Measurements from ENCODE around the gene PNMA6E.

Gene PNMA6E

DNA sequence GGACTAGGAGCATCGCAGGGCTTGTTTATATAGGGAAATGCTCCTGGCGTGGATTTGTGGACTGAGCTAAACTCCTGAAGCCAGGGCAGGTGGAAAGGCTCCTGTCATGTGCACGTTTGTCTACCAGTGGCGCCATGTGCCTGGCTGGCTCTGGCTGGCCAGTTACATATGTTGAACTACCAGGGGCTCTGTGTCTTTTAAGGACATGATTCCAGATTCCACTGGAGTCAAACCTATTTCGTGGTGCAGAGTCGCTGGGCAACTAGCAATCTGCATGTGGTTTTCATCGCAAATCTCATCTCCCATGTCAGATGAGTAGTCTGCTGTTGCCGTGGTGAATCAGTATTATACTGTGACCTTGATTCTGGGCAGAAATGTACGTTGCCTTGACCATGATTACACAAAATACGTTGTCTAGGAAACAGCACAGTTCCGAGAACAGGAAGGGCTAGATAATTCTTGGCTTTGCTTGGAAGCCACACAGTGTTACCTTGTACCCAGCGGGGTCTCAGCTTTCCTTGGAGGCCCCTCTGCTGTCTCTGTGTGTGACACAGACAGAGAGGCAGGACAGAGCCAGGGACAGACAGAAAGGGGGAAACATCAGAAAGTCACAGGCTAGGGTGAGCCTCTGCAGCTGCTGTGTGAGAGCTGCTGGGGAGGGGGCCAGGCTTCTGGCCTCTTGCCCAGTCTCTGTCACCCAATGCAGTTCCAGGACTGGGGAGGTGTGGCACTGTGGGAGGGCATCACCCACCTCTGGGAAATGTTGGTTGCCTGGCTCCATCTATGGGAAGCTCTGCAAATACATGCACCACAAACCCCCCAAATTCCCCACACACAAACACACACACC lies 19.2 kb downstream of the PNMA6E start:
- ATAC-seq (ENCODE audit: insufficient read depth, low read depth) (peak; percentile 87), DNase-seq (peak; percentile 64)
- H3K36me3 ChIP-seq (ENCODE audit: insufficient read depth, low read length), result no peaks in the 10 kb centered on the region
- no peak overlapping the region for H3K4me2 ChIP-seq (ENCODE audit: insufficient read depth, low read length)
- H4K20me1 ChIP-seq (ENCODE audit: insufficient read depth, low read length), result no peaks in the 10 kb centered on the region
- H3K9me3 ChIP-seq (ENCODE audit: insufficient read depth, low read length, severe bottlenecking), result no peaks in the 10 kb centered on the region
- no peak overlapping the region for H2AFZ ChIP-seq (ENCODE audit: low read depth, low read length)
- no peaks in the 10 kb centered on the region for H3K27me3 ChIP-seq (ENCODE audit: insufficient read depth, low read length, poor library complexity)
- H3K4me1 ChIP-seq (ENCODE audit: insufficient read depth, low read length), result no peaks in the 10 kb centered on the region
- H3K79me2 ChIP-seq (ENCODE audit: insufficient read depth, low read length), result no peaks in the 10 kb centered on the region
- no peak overlapping the region for H3K9ac ChIP-seq (ENCODE audit: low read depth, low read length)
- no peak overlapping the region for H3K27ac ChIP-seq (ENCODE audit: low read length)
- no peak for TF ChIP-seq EZH2 (IDR thresholded peaks at IDR 0.05; ENCODE audit: borderline replicate concordance, low read depth, low read length, severe bottlenecking)
- TF ChIP-seq, protein P1, sequence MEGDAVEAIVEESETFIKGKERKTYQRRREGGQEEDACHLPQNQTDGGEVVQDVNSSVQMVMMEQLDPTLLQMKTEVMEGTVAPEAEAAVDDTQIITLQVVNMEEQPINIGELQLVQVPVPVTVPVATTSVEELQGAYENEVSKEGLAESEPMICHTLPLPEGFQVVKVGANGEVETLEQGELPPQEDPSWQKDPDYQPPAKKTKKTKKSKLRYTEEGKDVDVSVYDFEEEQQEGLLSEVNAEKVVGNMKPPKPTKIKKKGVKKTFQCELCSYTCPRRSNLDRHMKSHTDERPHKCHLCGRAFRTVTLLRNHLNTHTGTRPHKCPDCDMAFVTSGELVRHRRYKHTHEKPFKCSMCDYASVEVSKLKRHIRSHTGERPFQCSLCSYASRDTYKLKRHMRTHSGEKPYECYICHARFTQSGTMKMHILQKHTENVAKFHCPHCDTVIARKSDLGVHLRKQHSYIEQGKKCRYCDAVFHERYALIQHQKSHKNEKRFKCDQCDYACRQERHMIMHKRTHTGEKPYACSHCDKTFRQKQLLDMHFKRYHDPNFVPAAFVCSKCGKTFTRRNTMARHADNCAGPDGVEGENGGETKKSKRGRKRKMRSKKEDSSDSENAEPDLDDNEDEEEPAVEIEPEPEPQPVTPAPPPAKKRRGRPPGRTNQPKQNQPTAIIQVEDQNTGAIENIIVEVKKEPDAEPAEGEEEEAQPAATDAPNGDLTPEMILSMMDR (IDR thresholded peaks at IDR 0.05; ENCODE audit: borderline replicate concordance, extremely low read depth, low read length, poor library complexity, severe bottlenecking), result peak; percentile 48
- no peak overlapping the region for H3K4me3 ChIP-seq (ENCODE audit: low read depth in 1 of 2, low read length in 2 of 2)

- no peak overlapping the region for H2AFZ ChIP-seq (ENCODE audit: low read depth, low read length)
- H3K9me3 ChIP-seq (ENCODE audit: insufficient read depth, low read length, severe bottlenecking), result no peaks in the 10 kb centered on the region
- no peaks in the 10 kb centered on the region for H3K4me1 ChIP-seq (ENCODE audit: insufficient read depth, low read length)
- no peak overlapping the region for H3K27ac ChIP-seq (ENCODE audit: low read length)
- ATAC-seq (ENCODE audit: insufficient read depth, low read depth) (no peak), DNase-seq (no peak)
- H3K36me3 ChIP-seq (ENCODE audit: insufficient read depth, low read length), result no peaks in the 10 kb centered on the region
- H3K79me2 ChIP-seq (ENCODE audit: insufficient read depth, low read length), result no peaks in the 10 kb centered on the region
- H4K20me1 ChIP-seq (ENCODE audit: insufficient read depth, low read length), result no peaks in the 10 kb centered on the region
- no peaks in the 10 kb centered on the region for H3K27me3 ChIP-seq (ENCODE audit: insufficient read depth, low read length, poor library complexity)
- no peak overlapping the region for H3K4me2 ChIP-seq (ENCODE audit: insufficient read depth, low read length)
- H3K4me3 ChIP-seq (ENCODE audit: low read depth in 1 of 2, low read length in 2 of 2), result no peak overlapping the region
- no peak overlapping the region for H3K9ac ChIP-seq (ENCODE audit: low read depth, low read length)
- no peak for TF ChIP-seq EZH2 (IDR thresholded peaks at IDR 0.05; ENCODE audit: borderline replicate concordance, low read depth, low read length, severe bottlenecking)
- TF ChIP-seq, protein P1 (IDR thresholded peaks at IDR 0.05; ENCODE audit: borderline replicate concordance, extremely low read depth, low read length, poor library complexity, severe bottlenecking), result no peak
Observed at GRCh38 chrX:153380691-153381090, 20.5 kb downstream of the PNMA6E start.

DNA sequence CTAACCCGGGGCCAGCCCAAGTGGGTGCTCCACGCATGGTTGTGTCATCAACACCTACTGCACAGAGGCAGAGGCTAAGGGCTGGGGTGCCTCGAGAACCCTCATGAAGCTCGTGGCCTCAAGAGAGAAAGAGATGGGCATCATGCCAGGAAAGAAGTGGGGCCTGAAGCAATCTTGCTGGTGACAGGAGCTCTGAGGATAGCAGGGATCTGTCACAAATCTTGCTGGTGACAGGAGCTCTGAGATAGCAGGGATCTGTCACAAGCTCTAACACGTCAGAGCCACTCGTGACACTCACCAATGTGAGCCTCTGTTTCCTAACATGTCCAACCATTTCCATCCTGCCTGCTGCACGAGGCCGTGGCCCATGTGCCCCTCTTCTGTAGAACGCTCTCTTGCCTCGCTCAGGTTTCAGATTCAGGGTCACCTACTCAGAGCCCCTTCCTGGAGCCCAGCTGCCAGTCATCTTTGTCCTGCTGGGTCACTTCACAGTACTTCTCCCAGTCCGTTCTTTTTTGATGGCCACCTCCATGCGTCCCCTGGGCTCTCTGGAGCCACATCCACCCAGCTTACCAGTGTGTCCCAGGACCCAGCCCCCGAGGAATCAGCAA lies 21.1 kb downstream of the PNMA6E start:
- Histone ChIP-seq H3K4me2 (ENCODE audit: insufficient read depth, low read length) (no peak overlapping the region), H3K27ac (ENCODE audit: low read length) (no peak overlapping the region)

More for the DNA sequence above, 21.1 kb downstream of the PNMA6E start:
- Histone ChIP-seq H4K20me1 (ENCODE audit: insufficient read depth, low read length) (no peaks in the 10 kb centered on the region), H3K9me3 (ENCODE audit: insufficient read depth, low read length, severe bottlenecking) (no peaks in the 10 kb centered on the region), H3K36me3 (ENCODE audit: insufficient read depth, low read length) (no peaks in the 10 kb centered on the region), H3K4me3 (ENCODE audit: low read depth in 1 of 2, low read length in 2 of 2) (no peak overlapping the region), H3K9ac (ENCODE audit: low read depth, low read length) (no peak overlapping the region), H3K79me2 (ENCODE audit: insufficient read depth, low read length) (no peaks in the 10 kb centered on the region), H2AFZ (ENCODE audit: low read depth, low read length) (no peak overlapping the region), H3K27me3 (ENCODE audit: insufficient read depth, low read length, poor library complexity) (no peaks in the 10 kb centered on the region), H3K4me1 (ENCODE audit: insufficient read depth, low read length) (no peaks in the 10 kb centered on the region)
- no peak for ATAC-seq (ENCODE audit: insufficient read depth, low read depth)
- DNase-seq, result no peak
- TF ChIP-seq EZH2 (IDR thresholded peaks at IDR 0.05; ENCODE audit: borderline replicate concordance, low read depth, low read length, severe bottlenecking), result no peak
- TF ChIP-seq, protein P1 (IDR thresholded peaks at IDR 0.05; ENCODE audit: borderline replicate concordance, extremely low read depth, low read length, poor library complexity, severe bottlenecking), result no peak
